G401.6 (cell line): Measurements from ENCODE around the gene MAPK11.

ENCODE experiments used
- FAIRE-seq: peaks from 2 replicates; lab custom pipeline; 2012; peaks lifted over from hg19 to GRCh38; lab: Jason Lieb, UNC

MAPK11 gene

DNA sequence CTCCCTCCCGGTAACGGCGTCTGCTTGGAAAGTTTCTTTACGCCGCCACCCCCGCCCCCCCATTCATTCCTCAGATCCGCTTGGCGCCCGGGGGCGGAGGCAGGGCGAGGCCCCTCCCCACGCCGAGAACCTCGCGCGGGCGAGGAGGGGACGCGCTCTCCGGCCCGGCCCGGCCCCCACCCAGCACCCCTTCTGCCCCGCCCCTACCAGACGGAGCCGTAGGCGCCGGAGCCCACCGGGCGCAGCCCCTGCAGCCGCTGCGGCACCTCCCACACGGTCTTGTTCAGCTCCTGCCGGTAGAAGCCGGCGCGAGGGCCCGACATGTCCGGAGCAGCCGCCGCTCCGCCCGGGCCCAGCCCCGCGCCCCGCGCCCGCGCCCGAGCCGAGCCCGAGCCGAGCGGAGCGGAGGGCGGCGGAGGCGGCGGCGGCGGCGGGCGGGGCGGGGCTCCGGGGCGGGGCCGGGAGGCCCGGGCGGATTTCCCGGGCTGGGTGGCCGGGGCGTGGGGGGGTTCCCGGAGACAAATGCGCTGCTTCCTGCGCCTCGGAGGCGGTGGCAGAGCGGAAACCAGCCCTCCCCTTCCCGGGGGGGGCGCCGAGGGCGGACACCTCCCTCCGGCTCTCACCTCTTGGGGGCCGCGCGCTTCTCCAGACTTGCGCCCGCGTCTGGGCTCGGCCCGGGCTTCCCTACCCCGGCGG is at the start of gene MAPK11:
TSS of gene MAPK11 (minus strand) at position 411 of the 696 bp plus-strand sequence. CDS start at position 323, 88 bp downstream.
- no peak for FAIRE-seq

- no peak for FAIRE-seq
These were observed 49.3 kb upstream of the MAPK11 start for GRCh38 chr22:50319503-50319951.

DNA sequence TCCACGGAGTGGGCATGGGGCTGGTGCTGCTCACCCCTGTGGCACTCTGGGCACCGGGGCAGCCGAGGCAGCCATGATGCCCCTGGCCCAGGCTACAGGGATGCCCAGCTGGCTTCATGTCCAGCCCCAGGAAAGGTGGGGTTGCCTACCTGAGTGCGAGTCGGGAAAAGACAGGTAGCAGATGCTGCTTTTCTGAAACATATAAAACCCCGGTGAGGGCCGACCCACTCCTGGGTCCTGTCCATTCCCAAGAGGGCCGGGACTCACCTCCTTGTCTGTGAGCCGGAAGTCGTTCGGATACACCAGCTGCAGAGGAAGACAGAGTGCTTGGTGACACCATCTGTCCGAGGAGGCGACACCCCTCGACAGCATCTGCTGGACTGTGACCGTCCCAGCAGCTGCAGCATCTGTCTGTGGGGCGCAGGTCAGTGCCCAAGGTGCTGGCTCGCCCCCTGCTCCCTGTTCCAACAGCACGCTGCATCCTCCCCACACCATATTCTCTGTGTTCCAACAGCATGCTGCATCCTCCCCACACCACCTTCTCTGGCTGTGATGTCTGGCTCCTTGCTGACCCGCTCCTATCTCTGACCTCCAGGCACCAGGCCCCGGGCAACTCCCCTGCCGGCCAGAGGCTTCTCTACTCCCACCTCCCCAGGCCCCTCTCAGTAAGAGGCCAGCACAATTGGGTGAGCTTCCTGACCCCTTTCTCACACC is 48.7 kb upstream of the MAPK11 start:
- FAIRE-seq, result no peak

DNA sequence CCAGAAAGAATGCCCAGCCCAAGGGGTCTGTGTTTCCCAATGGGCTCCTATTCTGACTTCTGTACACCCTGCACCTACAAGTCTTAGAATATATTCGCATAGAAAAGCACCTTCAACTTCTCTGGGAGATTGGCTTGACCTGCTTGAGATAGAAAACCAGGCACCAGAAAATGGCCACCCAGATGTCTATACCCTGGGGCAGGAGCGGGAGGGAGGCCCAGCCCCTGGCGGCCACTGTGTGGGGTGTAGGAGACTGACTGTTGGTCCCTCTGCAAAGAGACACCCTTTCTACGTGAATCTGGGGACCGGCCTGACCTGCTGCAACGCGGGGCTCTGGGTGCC is 48.1 kb upstream of the MAPK11 start:
- FAIRE-seq, result no peak

DNA sequence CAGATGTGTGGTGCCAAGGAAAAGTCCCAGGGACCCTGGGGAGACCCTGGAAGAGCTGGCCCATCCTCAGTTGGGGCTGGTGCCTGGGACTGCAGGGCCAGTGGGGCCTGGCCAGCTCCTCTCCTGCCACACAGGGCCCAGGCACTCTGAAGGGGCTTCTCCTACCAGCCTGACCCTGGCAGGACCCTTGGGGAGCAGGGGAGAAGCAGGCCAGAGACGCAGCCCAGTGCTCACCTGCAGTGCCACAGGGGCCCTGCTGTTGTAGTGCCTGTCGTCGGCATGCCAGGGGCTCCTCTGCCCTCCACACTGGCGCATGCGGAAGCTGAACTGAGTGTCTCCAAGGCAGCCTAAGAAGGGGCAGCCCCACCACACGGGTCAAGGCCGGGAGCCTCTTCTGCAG is 47.5 kb upstream of the MAPK11 start:
- no peak for FAIRE-seq

DNA sequence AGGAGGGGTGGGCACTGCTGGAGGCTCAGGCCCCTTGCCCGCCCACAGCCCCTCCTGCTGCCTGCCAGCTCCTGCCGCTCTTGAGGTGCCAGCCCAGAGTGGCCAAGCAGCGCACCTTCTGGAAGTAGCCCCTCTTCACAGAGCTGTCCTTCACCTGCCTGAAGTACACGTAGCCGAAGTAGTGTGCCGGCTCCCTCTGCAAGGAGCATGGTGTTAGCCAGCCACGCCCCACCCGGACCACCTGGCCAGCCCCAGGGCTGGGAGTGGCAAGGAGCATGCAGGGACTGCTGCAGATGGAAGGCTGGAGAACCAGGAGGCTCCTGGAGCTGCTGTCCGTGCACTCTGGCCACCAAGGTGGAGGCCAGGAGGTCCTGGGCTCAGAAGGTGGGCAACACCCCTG is 47.0 kb upstream of the MAPK11 start:
- no peak for FAIRE-seq

DNA sequence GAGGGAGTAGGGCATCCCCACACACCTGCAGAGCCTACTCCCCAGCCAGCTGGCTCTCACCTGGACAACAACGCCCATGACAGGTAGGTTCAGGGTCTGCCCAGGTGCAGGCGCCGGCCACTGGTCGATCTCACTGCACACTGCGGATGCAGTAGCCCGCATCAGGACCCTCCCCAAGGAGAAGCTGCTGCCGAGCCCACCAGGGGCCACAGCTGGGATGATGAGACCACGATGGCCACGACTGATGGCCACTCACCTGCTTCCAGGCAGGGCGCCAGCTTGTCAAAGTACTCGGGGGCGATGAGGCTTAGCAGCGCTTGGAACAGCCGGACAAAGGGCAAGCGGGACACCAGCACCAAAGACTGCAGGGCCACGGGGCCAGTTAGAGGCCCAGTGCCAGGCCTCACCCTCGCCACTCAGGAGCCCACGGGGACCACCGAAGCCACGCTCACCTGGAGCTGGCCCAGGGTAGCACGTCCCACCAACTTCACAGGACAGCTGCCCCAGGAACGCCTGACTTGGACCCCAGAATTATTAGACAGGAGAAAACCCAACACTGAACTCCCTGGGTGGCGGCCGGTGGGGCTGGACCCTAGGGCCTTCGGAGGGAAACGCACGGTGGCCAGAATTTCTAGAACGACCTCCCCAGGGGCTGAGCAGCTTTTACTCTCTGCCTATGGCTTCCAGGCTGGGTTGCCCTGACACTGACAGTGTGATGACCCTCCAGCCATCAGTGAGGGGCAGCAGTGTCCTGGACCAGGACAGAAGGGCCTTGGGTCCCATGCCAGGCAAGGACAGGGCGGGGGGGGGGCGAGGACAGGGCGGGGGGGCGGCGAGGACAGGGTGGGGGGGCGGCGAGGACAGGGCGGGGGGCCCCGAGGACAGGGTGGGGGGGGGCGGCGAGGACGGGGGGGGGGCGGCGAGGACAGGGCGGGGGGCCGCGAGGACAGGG is 46.2 kb upstream of the MAPK11 start:
- no peak for FAIRE-seq

GRCh38 chr22:50315289-50316113 is 45.3 kb upstream of the MAPK11 start:
- no peak for FAIRE-seq

GRCh38 chr22:50314455-50315288 is 44.5 kb upstream of the MAPK11 start:
- FAIRE-seq, result peak; percentile 55

DNA sequence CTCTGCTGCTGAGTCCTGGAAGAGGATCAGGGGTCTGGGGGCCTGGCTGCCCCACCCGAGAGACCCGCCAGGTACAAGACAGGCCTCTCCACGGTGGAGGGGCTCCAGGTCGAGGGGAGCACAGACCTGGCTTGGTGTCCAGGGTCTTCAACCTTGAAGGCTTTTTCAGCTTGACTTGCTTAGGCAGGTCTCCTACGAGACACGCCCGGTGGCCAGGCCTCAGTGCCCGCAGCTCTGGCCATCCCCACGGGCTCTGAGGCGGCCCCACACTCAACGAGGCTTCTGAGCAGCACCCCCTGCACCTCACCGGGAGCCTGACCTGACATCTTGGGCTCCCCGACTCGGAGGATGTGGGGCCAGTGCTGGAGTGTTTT is 43.9 kb upstream of the MAPK11 start:
- no peak for FAIRE-seq

GRCh38 chr22:50313600-50313999 is 43.4 kb upstream of the MAPK11 start:
- FAIRE-seq, result no peak

GRCh38 chr22:50313021-50313420 is 42.8 kb upstream of the MAPK11 start:
- no peak for FAIRE-seq

DNA sequence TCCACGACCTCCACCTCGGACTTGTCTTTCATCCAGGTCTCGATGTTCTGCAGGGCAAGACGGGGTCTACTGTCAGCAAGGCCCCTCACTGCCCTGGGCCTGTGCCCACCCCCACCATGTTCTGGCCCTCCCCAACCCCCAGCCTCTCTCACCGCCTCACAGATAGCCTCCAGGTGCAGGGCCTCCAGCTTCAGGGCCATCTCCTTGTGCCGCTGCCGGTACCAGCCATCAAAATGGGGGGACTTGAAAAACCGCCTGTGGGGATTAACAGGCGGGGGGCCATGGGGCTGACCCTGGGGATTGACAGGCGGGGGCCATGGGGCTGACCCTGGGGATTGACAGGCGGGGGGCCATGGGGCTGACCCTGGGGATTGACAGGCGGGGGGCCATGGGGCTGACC is 42.2 kb upstream of the MAPK11 start:
- no peak for FAIRE-seq

GRCh38 chr22:50311606-50312351 is 41.6 kb upstream of the MAPK11 start:
- FAIRE-seq, result no peak

GRCh38 chr22:50310949-50311444 is 40.8 kb upstream of the MAPK11 start:
- no peak for FAIRE-seq

- FAIRE-seq, result peak; percentile 68
These were observed 40.0 kb upstream of the MAPK11 start for GRCh38 chr22:50310031-50310722.

DNA sequence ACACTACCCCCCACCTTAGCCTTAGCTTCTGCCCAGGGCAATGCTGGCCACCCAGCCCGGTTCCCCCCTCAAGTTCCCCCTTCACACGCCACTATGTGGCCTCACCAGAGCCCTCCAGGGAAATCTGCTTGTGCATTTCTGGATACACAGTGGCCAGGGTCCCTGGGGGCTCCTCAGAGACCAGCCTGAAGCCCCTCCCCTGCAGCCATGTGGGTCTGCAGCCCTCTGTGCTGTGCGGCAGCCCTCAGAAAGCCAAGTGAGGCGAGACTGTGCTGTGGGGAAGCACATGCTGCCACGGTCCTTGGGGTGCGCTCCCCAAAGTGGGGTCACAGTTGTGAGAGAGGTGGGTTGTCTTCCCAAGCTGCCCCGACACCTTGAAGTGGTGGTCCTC is 39.4 kb upstream of the MAPK11 start:
- FAIRE-seq, result no peak

DNA sequence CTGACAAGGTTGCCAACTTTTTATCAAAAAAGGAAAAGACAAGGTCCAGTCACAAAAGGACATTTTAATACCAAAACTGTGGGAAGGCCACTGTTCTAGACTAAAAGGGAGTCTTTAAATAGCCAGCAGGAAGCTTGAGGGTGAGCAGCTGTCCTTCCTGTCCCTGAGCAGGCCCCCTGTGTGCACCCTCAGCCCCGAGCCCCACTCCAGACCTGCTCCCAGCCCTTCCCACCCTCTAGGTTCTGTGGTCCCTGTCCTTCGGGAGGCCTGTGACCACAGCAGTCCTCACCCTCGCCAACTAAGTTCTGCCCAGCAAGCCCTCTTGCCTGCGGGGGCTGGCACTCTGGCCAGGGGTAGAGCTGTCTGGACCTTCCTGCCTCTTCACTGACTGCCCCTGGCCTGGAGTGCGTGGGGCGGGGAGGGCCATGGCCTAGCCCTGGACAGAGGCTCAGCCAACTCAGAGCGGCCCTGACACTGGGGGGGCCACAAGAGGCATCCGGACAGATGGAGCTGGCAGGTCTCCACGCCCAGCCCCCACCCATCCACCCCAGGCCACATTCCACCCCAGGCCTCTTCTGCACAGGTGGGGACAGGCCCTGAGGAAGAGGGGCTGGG is 38.9 kb upstream of the MAPK11 start:
- FAIRE-seq, result no peak

DNA sequence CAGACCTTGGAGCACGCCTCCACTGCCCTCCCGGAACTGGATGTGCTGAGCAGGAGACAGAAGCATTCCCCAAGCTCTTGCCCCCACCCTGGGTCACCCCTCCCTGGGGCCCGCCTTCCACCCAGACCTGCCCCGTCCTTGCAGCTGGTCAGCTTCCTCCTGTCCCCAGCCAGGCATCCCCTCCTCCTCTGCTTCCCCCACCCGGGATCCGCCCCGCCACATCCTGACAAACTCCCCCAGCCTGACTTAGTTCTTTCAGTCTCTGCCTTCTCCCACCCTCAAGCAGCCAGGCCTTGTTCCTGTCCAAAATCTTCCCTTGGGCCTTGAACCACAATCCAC is 38.4 kb upstream of the MAPK11 start:
- peak; percentile 81 for FAIRE-seq
